ENCODE results near the gene MYEOV. TPM values are rescaled to one million over a fixed set of nuclear protein-coding genes. Genes with fewer than 3 reads are reported as not detected.

Gene MYEOV
- total and polyA plus RNA-seq, 4 donors = 0.52 TPM; not detected in 3

DNA sequence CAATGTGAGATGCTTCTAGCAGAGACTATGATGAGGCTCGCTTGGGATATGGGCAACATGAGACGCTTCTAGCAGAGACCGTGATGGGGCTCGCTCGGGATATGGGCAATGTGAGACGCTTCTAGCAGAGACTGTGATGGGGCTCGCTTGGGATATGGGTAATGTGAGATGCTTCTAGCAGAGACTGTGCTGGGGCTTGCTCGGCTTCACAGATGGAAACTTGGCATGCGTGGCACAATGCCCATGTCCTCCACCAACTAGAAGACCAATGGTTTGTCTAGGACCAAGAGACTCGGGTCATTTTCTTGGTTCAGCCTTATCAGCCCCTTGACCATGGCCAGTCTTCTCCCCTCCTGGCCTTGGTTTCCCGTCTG is 7.1 kb downstream of the MYEOV start:
- Histone ChIP-seq H3K27ac (ENCODE audit: low read depth in 1 of 2, low read length in 2 of 2) (no peak overlapping the region), H3K4me1 (ENCODE audit: control insufficient read depth in 1 of 2, insufficient read depth in 2 of 2, low read length in 2 of 2) (no peaks in the 10 kb centered on the region), H3K36me3 (ENCODE audit: control insufficient read depth in 1 of 2, insufficient read depth in 2 of 2, low read length in 1 of 2) (no peaks in the 10 kb centered on the region), H3K4me3 (ENCODE audit: low read length in 2 of 2) (no peak overlapping the region), H3K27me3 (ENCODE audit: control insufficient read depth in 1 of 2, insufficient read depth in 2 of 2, low read length in 1 of 2) (no peaks in the 10 kb centered on the region), H3K9me3 (ENCODE audit: control insufficient read depth, low read length) (no peaks in the 10 kb centered on the region)
- intact Hi-C loops (cut with DNase I) = no loop called here
- 97% methylated on average over 11 of the region's 11 CpGs for WGBS, 2 donors
- ATAC-seq (ENCODE audit: low FRiP score) (no peak), DNase-seq (peak in 1 of 2 donors; percentile 64)

DNA sequence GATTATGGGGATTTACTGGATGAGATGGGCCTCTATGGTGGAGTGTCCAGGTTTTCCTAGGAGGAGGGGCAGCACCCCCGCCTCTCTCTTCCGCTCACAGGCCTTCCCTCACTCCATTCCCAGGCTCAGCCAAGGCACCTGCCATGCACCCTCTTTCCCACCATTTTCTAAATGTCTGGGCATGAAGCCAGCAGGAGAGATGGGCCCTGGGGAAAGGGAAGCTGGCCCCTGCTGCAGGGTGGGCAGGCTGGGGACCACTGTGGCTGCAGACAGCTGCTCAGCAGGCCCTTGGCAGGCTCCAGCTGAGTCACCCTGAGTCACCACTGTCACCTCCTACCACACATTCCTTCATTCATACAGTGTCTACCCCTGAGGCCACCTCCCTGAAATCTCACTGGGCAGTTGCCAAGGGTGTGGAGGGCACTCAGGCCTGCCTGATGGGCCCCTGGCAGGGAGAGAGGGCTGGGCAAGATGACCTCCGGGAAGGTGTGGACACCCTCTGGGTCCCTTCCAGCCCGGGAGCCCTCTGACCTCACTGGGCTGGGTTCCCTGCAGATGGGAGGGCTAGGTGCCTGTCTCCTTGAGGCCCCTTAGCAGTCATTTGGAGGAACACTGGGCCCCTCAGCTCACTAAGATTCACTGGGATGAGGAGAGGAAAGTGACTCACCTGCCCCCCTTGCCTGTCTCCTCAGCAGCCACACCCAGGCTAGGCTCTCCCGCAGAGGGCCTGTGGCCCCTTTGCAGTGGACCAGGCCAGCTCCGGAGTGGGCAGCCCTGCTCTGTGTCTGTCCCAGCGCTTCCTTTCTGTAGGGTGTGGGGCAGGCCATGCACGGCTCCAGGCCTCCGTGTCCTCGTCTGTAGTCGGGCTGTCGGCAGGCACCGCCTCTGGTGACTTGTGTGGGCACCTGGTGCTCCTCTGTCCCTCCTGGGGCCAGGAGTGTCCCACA is 7.8 kb downstream of the MYEOV start:
- no peak for ATAC-seq (ENCODE audit: low FRiP score)
- 89 to 90% methylated on average over 13 of the region's 13 CpGs for WGBS, 2 donors
- DNase-seq = peak; percentile 76 to 87
- no peaks in the 10 kb centered on the region for H3K27me3 ChIP-seq (ENCODE audit: control insufficient read depth in 1 of 2, insufficient read depth in 2 of 2, low read length in 1 of 2)
- H3K27ac ChIP-seq (ENCODE audit: low read depth in 1 of 2, low read length in 2 of 2) = no peak overlapping the region
- no peaks in the 10 kb centered on the region for H3K36me3 ChIP-seq (ENCODE audit: control insufficient read depth in 1 of 2, insufficient read depth in 2 of 2, low read length in 1 of 2)
- intact Hi-C loops (cut with DNase I) = loop anchor here in 1 of 2 donors (2.0 kb wide), 1 partner anchor 17 kb away; no protein-coding TSS in a partner anchor
- no peaks in the 10 kb centered on the region for H3K4me1 ChIP-seq (ENCODE audit: control insufficient read depth in 1 of 2, insufficient read depth in 2 of 2, low read length in 2 of 2)
- no peak overlapping the region for H3K4me3 ChIP-seq (ENCODE audit: low read length in 2 of 2)
- H3K9me3 ChIP-seq (ENCODE audit: control insufficient read depth, low read length) = no peaks in the 10 kb centered on the region

- DNase-seq = peak in 1 of 2 donors; percentile 52
- ATAC-seq (ENCODE audit: low FRiP score) = no peak
- WGBS, 2 donors = 96% methylated on average over 8 of the region's 8 CpGs
- Histone ChIP-seq H3K4me3 (ENCODE audit: low read length in 2 of 2) (no peak overlapping the region), H3K9me3 (ENCODE audit: control insufficient read depth, low read length) (no peaks in the 10 kb centered on the region), H3K4me1 (ENCODE audit: control insufficient read depth in 1 of 2, insufficient read depth in 2 of 2, low read length in 2 of 2) (no peaks in the 10 kb centered on the region), H3K36me3 (ENCODE audit: control insufficient read depth in 1 of 2, insufficient read depth in 2 of 2, low read length in 1 of 2) (no peaks in the 10 kb centered on the region), H3K27ac (ENCODE audit: low read depth in 1 of 2, low read length in 2 of 2) (no peak overlapping the region), H3K27me3 (ENCODE audit: control insufficient read depth in 1 of 2, insufficient read depth in 2 of 2, low read length in 1 of 2) (no peaks in the 10 kb centered on the region)
- intact Hi-C loops (cut with DNase I) = loop anchor here in 1 of 2 donors (2.0 kb wide), 1 partner anchor 16 kb away; no protein-coding TSS in a partner anchor
These were observed 8.6 kb downstream of the MYEOV start for GRCh38 chr11:69302447-69303020.

DNA sequence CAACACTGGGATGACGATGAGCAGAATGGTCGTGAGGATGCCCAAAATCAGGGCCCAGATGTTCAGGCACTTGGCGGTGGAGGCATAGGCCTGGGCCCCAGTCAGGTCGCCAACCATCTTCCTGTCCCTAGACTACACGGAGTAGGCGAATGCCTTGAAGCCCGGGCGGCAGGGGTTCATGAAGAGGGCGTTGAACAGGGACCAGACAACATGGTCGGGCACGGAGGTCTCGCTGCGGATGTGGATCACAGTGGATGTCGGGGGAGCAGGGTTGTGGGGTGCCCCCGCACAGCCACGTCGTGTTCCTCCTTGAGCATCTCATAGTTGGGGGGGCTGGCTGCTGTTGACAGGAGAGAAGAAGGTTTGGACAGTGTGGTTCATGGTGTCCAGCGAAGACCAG is 9.5 kb downstream of the MYEOV start:
- no peaks in the 10 kb centered on the region for H3K27me3 ChIP-seq (ENCODE audit: control insufficient read depth in 1 of 2, insufficient read depth in 2 of 2, low read length in 1 of 2)
- intact Hi-C loops (cut with DNase I) = loop anchor here in 1 of 2 donors (2.0 kb wide), 1 partner anchor 15 kb away; no protein-coding TSS in a partner anchor
- ATAC-seq (ENCODE audit: low FRiP score) = no peak
- peak in 1 of 2 donors; percentile 73 for DNase-seq
- H3K4me1 ChIP-seq (ENCODE audit: control insufficient read depth in 1 of 2, insufficient read depth in 2 of 2, low read length in 2 of 2) = no peaks in the 10 kb centered on the region
- H3K27ac ChIP-seq (ENCODE audit: low read depth in 1 of 2, low read length in 2 of 2) = no peak overlapping the region
- H3K9me3 ChIP-seq (ENCODE audit: control insufficient read depth, low read length) = no peaks in the 10 kb centered on the region
- WGBS, 2 donors = 97 to 98% methylated on average over 17 to 18 of the region's 18 CpGs
- H3K4me3 ChIP-seq (ENCODE audit: low read length in 2 of 2) = no peak overlapping the region
- H3K36me3 ChIP-seq (ENCODE audit: control insufficient read depth in 1 of 2, insufficient read depth in 2 of 2, low read length in 1 of 2) = no peaks in the 10 kb centered on the region

DNA sequence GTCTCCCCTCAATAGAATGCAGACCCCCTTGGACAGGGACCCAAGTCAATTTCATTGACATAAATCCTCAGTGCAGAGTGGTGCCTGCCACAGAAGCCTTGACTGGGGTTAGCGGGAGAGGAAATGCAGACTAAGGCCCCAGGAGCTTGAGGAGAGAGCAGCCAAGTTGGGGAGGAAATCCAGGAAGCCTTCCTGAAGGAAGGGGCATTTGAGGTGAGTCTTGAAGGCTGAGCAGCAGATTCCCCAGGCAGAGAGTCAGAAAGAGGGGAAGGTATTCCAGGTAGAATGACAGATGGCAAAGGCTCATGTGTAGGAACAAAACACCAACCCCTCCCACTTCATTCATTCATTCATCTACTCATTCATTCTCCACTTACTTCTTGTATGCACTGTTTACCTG is 10.3 kb downstream of the MYEOV start:
- H3K4me1 ChIP-seq (ENCODE audit: control insufficient read depth in 1 of 2, insufficient read depth in 2 of 2, low read length in 2 of 2) = no peaks in the 10 kb centered on the region
- H3K9me3 ChIP-seq (ENCODE audit: control insufficient read depth, low read length) = no peaks in the 10 kb centered on the region
- intact Hi-C loops (cut with DNase I) = no loop called here
- H3K27ac ChIP-seq (ENCODE audit: low read depth in 1 of 2, low read length in 2 of 2) = no peak overlapping the region
- no peak overlapping the region for H3K4me3 ChIP-seq (ENCODE audit: low read length in 2 of 2)
- no peaks in the 10 kb centered on the region for H3K27me3 ChIP-seq (ENCODE audit: control insufficient read depth in 1 of 2, insufficient read depth in 2 of 2, low read length in 1 of 2)
- 97 to 100% methylated on average over 1 of the region's 1 CpG for WGBS, 2 donors
- ATAC-seq (ENCODE audit: low FRiP score) = no peak
- H3K36me3 ChIP-seq (ENCODE audit: control insufficient read depth in 1 of 2, insufficient read depth in 2 of 2, low read length in 1 of 2) = no peaks in the 10 kb centered on the region
- no peak for DNase-seq

GRCh38 chr11:69304686-69305085 is 10.7 kb downstream of the MYEOV start:
- Histone ChIP-seq H3K4me1 (ENCODE audit: control insufficient read depth in 1 of 2, insufficient read depth in 2 of 2, low read length in 2 of 2) (no peaks in the 10 kb centered on the region), H3K4me3 (ENCODE audit: low read length in 2 of 2) (no peak overlapping the region), H3K9me3 (ENCODE audit: control insufficient read depth, low read length) (no peaks in the 10 kb centered on the region), H3K27ac (ENCODE audit: low read depth in 1 of 2, low read length in 2 of 2) (no peak overlapping the region), H3K27me3 (ENCODE audit: control insufficient read depth in 1 of 2, insufficient read depth in 2 of 2, low read length in 1 of 2) (no peaks in the 10 kb centered on the region), H3K36me3 (ENCODE audit: control insufficient read depth in 1 of 2, insufficient read depth in 2 of 2, low read length in 1 of 2) (no peaks in the 10 kb centered on the region)
- 74 to 82% methylated on average over 6 of the region's 6 CpGs for WGBS, 2 donors
- DNase-seq (no peak), ATAC-seq (ENCODE audit: low FRiP score) (no peak)
- intact Hi-C loops (cut with DNase I) = no loop called here

- 62 to 68% methylated on average over 11 of the region's 11 CpGs for WGBS, 2 donors
- no peaks in the 10 kb centered on the region for H3K27me3 ChIP-seq (ENCODE audit: control insufficient read depth in 1 of 2, insufficient read depth in 2 of 2, low read length in 1 of 2)
- no peak overlapping the region for H3K27ac ChIP-seq (ENCODE audit: low read depth in 1 of 2, low read length in 2 of 2)
- intact Hi-C loops (cut with DNase I) = no loop called here
- no peaks in the 10 kb centered on the region for H3K9me3 ChIP-seq (ENCODE audit: control insufficient read depth, low read length)
- no peak overlapping the region for H3K4me3 ChIP-seq (ENCODE audit: low read length in 2 of 2)
- no peak for ATAC-seq (ENCODE audit: low FRiP score)
- H3K36me3 ChIP-seq (ENCODE audit: control insufficient read depth in 1 of 2, insufficient read depth in 2 of 2, low read length in 1 of 2) = no peaks in the 10 kb centered on the region
- no peak for DNase-seq
- no peaks in the 10 kb centered on the region for H3K4me1 ChIP-seq (ENCODE audit: control insufficient read depth in 1 of 2, insufficient read depth in 2 of 2, low read length in 2 of 2)
These were observed 12.1 kb downstream of the MYEOV start for GRCh38 chr11:69305885-69306540.

DNA sequence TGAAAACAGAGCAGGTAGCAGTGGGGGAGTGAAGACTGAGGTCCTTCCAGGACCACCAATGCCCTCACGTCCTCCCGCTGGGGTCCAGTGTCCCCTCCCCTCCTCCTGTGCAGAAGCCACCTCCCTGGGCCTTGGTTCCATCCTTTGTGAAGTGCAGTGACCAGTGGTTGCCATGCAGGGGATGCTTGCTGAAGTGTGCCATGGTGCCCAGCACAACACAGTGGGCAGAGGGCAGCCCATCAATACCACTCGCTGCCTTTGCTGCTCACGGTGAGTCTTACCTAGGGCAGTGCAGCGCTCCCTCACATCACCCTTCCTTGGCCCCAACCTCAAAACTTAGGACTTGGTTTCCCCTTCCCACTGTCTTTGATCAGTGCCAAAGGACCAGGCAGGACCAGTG is 12.9 kb downstream of the MYEOV start:
- no peaks in the 10 kb centered on the region for H3K36me3 ChIP-seq (ENCODE audit: control insufficient read depth in 1 of 2, insufficient read depth in 2 of 2, low read length in 1 of 2)
- no peaks in the 10 kb centered on the region for H3K27me3 ChIP-seq (ENCODE audit: control insufficient read depth in 1 of 2, insufficient read depth in 2 of 2, low read length in 1 of 2)
- WGBS, 2 donors = 93 to 94% methylated on average over 5 of the region's 5 CpGs
- intact Hi-C loops (cut with DNase I) = no loop called here
- H3K4me1 ChIP-seq (ENCODE audit: control insufficient read depth in 1 of 2, insufficient read depth in 2 of 2, low read length in 2 of 2) = no peaks in the 10 kb centered on the region
- no peak for ATAC-seq (ENCODE audit: low FRiP score)
- no peak overlapping the region for H3K4me3 ChIP-seq (ENCODE audit: low read length in 2 of 2)
- no peak for DNase-seq
- no peak overlapping the region for H3K27ac ChIP-seq (ENCODE audit: low read depth in 1 of 2, low read length in 2 of 2)
- no peaks in the 10 kb centered on the region for H3K9me3 ChIP-seq (ENCODE audit: control insufficient read depth, low read length)
